ENCODE results near the gene FER1L5.
A peak's percentile ranks its signal among the peaks of the same experiment; 100 is the strongest.

Gene FER1L5

DNA sequence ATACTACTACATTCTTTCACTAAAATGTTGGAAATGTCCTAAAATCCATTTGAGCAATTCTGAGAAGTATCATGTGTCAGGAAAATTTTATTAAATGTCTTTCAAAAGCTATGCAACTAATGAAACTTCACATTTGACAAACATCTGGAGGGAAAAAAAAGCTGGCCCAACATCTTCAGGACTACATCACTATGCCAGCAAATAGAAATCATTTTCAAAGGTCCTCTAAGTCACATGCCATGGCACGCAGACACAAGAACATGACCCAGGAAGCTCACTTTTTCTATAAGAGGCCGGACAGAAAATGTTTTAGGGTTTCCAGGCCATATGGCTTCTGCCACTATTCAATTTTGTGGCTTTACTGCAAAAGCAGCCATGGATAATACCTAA, 16.0 kb upstream of the FER1L5 start:
- no peak for TF ChIP-seq POU2F2 (IDR thresholded peaks at IDR 0.05; ENCODE audit: low read depth, low read length)
- TF ChIP-seq PAX5 (IDR thresholded peaks at IDR 0.05; ENCODE audit: insufficient read depth, low read length, severe bottlenecking): no peak
- no peak for TF ChIP-seq TAF1 (IDR thresholded peaks at IDR 0.05; ENCODE audit: low read depth, low read length)
- no peak for TF ChIP-seq SPI1 (IDR thresholded peaks at IDR 0.05; ENCODE audit: low read depth, low read length)
- no peak for TF ChIP-seq POLR2AphosphoS5 (IDR thresholded peaks at IDR 0.05; ENCODE audit: low read depth, low read length)
- no peak for TF ChIP-seq POLR2A (IDR thresholded peaks at IDR 0.05; ENCODE audit: low read depth, low read length)
- FAIRE-seq: no peak
- DNase-seq (ENCODE audit: insufficient read length, low spot score): no peak

DNA sequence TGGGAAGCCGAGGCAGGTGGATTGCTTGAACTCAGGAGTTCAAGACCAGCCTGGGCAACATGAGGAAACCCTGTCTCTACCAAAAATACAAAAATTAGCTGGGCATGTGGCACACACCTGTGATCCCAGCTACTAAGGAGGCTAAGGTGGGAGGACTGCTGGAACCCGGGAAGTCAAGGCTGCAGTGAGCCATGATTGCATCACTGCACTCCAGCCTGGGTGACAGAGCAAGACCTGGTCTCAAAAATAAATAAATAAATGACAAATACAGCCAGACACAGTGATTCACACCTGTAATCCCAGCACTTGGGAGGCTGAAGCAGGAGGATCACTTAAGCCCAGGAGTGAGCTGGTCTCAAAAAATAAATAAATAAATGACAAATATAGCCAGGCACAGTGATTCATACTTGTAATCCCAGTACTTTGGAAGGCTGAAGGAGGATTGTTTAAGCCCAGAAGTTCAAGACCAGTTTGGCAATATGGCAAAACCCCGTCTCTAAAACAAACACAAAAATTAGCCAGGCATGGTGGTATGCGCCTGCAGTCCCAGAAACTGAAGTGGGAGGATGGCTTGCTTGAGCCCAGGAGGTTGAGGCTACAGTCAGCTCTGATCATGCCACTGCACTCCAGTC, 10.6 kb upstream of the FER1L5 start:
- no peak for FAIRE-seq
- no peak for TF ChIP-seq SPI1 (IDR thresholded peaks at IDR 0.05; ENCODE audit: low read depth, low read length)
- no peak for TF ChIP-seq POLR2A (IDR thresholded peaks at IDR 0.05; ENCODE audit: low read depth, low read length)
- no peak for TF ChIP-seq POU2F2 (IDR thresholded peaks at IDR 0.05; ENCODE audit: low read depth, low read length)
- no peak for TF ChIP-seq POLR2AphosphoS5 (IDR thresholded peaks at IDR 0.05; ENCODE audit: low read depth, low read length)
- TF ChIP-seq PAX5 (IDR thresholded peaks at IDR 0.05; ENCODE audit: insufficient read depth, low read length, severe bottlenecking): no peak
- TF ChIP-seq TAF1 (IDR thresholded peaks at IDR 0.05; ENCODE audit: low read depth, low read length): no peak
- DNase-seq (ENCODE audit: insufficient read length, low spot score): no peak

DNA sequence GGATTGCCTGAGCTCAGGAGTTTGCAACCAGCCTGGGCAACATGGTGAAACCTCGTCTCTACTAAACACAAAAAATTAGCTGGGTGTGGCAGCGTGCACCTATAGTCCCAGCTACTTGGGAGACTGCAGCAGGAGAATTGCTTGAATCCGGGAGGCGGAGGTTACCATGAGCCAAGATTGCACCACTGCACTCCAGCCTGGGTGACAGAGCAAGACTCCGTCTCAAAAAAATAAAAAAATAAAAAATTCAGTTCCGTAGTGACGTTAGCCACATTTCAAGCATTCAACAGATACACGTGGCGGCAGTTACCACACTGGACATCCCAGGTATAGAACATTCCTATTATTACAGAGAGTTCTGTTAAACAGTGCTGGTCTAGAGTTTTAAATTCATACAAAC, 8.9 kb upstream of the FER1L5 start:
- no peak for TF ChIP-seq POU2F2 (IDR thresholded peaks at IDR 0.05; ENCODE audit: low read depth, low read length)
- no peak for TF ChIP-seq POLR2AphosphoS5 (IDR thresholded peaks at IDR 0.05; ENCODE audit: low read depth, low read length)
- TF ChIP-seq TAF1 (IDR thresholded peaks at IDR 0.05; ENCODE audit: low read depth, low read length): no peak
- no peak for TF ChIP-seq POLR2A (IDR thresholded peaks at IDR 0.05; ENCODE audit: low read depth, low read length)
- FAIRE-seq: no peak

DNA sequence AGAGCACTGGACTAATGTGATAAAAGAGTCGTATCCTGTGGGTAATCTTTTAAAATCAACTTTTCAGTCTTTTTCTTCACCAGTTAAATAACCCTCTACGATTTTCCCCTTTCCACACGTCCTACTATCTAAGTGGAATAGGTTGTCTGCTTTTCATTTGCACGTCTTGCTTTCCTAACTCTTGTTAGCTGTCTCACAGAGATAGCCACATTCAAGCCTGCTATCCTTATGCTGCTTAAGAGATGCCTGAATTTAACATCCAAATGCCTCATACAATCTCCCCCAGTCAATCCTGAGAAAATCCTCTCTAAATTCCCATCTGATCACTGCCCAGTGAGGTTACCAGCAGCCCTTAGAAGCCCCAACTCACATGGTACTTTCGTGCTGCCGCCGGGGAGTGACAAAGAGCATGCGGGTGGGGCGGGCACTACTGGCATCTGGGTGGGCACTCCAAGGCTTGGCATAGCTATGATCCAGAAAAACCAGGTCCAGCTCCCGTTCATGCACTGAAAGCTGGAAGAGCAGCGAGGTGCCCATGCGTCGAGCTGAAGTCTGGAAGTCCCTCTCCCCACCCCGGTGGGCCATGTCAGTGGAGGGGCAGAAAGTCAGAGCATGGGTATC, 5.9 kb upstream of the FER1L5 start:
- DNase-seq (ENCODE audit: insufficient read length, low spot score): no peak
- TF ChIP-seq TAF1 (IDR thresholded peaks at IDR 0.05; ENCODE audit: low read depth, low read length) (no peak), SPI1 (IDR thresholded peaks at IDR 0.05; ENCODE audit: low read depth, low read length) (no peak)
- no peak for FAIRE-seq

More for the DNA sequence above, 8.9 kb upstream of the FER1L5 start:
- DNase-seq (ENCODE audit: insufficient read length, low spot score): no peak

DNA sequence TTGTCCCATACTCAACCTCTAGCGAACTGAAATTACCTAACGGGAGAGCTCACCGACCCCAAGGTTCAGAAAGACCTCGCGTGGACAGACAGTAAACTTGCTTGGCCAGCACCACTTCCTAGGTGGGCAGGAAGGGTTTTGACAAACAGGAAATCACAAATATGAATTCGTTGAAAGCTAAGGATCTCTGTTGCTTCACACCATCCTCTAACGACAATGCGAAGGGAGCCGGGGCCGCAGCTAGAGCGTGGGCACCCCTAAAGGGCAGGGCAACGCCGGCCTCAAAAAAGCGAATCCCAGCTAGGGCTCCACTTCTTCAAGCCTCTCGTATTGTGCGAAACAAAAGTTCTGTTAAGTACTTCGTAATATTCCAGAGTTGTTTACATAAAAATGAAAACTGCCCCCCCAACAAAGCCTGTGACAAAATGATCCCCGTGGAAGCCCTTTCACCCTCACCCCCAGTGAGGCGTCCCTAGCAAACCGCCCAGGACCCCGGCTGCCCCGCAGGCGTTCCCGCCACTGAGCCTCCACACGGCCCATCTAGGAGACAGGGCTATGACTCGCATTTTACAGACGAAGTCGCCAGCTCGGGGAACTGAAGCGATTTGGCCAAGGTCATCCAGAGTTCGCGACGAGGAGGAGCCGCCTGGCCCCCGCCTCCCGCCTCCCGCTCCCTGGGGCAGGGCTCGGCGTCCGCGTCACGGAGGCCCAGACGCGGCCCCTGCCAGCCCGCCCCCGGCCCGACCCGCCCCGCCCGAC, 5.0 kb upstream of the FER1L5 start:
- no peak for TF ChIP-seq TAF1 (IDR thresholded peaks at IDR 0.05; ENCODE audit: low read depth, low read length)
- no peak for TF ChIP-seq SPI1 (IDR thresholded peaks at IDR 0.05; ENCODE audit: low read depth, low read length)
- peak; percentile 55; the same call in 1 of the 2 replicates for TF ChIP-seq POLR2AphosphoS5 (IDR thresholded peaks at IDR 0.05; ENCODE audit: low read depth, low read length)
- no peak for TF ChIP-seq POU2F2 (IDR thresholded peaks at IDR 0.05; ENCODE audit: low read depth, low read length)
- TF ChIP-seq PAX5 (IDR thresholded peaks at IDR 0.05; ENCODE audit: insufficient read depth, low read length, severe bottlenecking): no peak
- TF ChIP-seq POLR2A (IDR thresholded peaks at IDR 0.05; ENCODE audit: low read depth, low read length): peak; percentile 64; the same call in 1 of the 2 replicates
- peak; percentile 77 for DNase-seq (ENCODE audit: insufficient read length, low spot score)
- FAIRE-seq: peak; percentile 64

DNA sequence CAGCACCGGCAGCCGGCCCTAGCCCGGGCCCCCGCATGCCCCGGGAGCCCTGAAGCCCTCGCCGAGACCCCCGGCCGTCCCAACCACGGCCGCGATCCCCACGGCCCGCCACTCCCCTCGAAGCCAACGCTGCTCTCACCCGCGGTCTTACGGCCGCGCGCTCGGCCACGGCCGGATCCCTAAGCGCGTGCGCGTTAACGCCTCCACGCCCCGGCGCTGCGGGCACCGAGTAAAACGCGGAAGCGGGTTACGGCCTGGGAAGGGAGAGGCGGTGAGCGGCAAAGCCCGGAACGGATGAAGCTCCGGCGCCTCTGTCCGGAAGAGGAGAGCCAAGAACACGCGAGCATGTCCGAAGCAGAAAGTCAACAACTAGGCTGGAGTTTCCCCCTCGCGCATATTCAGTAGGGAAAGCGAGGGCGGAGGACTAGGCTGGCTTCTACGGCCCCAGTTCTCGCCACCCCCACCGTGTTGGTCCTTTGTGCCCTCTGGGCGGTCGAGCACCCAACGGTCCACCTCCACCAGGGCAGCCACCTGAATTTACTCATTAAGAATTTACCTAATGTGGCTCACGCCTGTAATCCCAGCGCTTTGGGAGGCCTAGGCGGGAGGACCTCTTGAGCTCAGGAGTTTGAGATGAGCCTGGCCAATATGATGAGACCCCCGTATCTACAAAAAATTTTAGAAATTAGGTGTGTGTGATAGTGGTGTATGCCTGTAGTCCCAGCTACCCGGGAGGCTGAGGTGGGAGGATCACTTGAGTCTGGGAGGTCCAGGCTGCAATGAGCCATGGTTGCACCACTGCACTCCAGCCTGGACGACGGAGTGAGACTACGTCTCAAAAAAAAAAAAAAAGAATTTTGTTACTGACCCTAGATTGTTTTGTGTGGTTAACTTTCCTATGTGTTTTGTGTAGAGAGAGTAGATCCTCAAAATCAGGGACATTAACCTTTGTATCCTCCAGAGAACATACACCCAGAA, 4.1 kb upstream of the FER1L5 start, which contains the start of gene KANSL3:
Gene KANSL3, minus strand, starts transcription at position 169 of the 978 bp plus-strand sequence. CDS start 1,177 bp downstream, outside the sequence.
- DNase-seq (ENCODE audit: insufficient read length, low spot score): peak; percentile 74
- TF ChIP-seq PAX5 (IDR thresholded peaks at IDR 0.05; ENCODE audit: insufficient read depth, low read length, severe bottlenecking) (peak; percentile 33), POU2F2 (IDR thresholded peaks at IDR 0.05; ENCODE audit: low read depth, low read length) (peak; percentile 81; the same call in 1 of the 2 replicates), SPI1 (IDR thresholded peaks at IDR 0.05; ENCODE audit: low read depth, low read length) (no peak), TAF1 (IDR thresholded peaks at IDR 0.05; ENCODE audit: low read depth, low read length) (no peak), POLR2AphosphoS5 (IDR thresholded peaks at IDR 0.05; ENCODE audit: low read depth, low read length) (peak; percentile 77), POLR2A (IDR thresholded peaks at IDR 0.05; ENCODE audit: low read depth, low read length) (peak; percentile 78)
- FAIRE-seq: peak; percentile 98

DNA sequence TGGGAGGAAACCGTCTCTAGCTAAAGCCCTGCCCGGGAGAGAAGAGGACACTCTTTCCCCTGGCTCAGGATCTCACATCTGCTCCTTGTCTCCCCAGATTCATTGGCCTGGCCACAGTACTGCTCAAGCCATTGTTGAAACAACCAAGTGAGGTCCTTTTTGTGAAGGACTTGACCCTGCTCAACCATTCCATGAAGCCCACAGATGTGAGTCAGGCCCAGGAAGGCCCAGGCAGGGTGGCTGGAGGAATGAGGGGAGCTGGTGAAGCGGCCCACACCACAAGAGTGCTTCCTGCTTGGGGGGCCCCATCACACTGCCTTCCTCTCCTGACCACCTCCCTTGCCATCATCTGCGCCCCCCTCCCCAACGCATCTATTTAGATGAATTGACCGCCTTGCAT, 5.1 kb downstream of the FER1L5 start:
- FAIRE-seq (no peak), DNase-seq (ENCODE audit: insufficient read length, low spot score) (no peak)
- no peak for TF ChIP-seq PAX5 (IDR thresholded peaks at IDR 0.05; ENCODE audit: insufficient read depth, low read length, severe bottlenecking)
- TF ChIP-seq TAF1 (IDR thresholded peaks at IDR 0.05; ENCODE audit: low read depth, low read length): no peak
- no peak for TF ChIP-seq POLR2A (IDR thresholded peaks at IDR 0.05; ENCODE audit: low read depth, low read length)
- TF ChIP-seq POU2F2 (IDR thresholded peaks at IDR 0.05; ENCODE audit: low read depth, low read length): no peak
- no peak for TF ChIP-seq SPI1 (IDR thresholded peaks at IDR 0.05; ENCODE audit: low read depth, low read length)
- TF ChIP-seq POLR2AphosphoS5 (IDR thresholded peaks at IDR 0.05; ENCODE audit: low read depth, low read length): no peak

DNA sequence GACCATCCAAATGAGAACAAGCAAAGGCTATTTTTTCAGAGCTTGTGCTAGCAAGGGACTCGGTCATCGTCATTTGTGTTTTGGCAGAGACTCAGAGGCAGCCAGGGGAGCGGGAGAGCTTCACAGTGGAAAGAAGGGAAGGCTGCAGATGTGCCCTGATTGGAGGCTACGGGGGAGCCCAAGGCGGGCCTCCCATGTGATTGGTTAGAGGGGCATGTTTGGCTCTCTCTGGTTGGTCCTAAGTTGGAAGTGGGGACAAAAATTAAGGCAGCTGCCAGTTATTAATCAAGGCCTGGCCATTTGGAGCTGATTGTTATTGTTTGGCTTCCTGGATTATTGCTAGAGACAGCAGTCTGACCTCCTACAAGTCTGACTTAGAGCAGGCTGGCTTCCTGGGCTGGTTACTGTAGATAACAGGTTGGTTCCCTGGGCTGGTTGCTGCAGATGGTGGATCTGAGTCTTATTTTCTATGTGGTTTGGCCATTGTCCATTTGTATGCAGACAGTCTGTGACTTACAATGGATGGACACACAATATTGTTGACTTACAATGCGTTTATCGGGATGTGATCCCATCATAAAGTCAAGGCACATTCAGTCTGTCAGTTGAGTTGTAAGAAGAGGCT, 5.9 kb downstream of the FER1L5 start:
- TF ChIP-seq POLR2A (IDR thresholded peaks at IDR 0.05; ENCODE audit: low read depth, low read length) (no peak), SPI1 (IDR thresholded peaks at IDR 0.05; ENCODE audit: low read depth, low read length) (no peak), POLR2AphosphoS5 (IDR thresholded peaks at IDR 0.05; ENCODE audit: low read depth, low read length) (no peak)
- DNase-seq (ENCODE audit: insufficient read length, low spot score) (no peak), FAIRE-seq (no peak)

Data from GM12891 (cell line).